C4-2B (cell line): ENCODE measurements around the gene CYBRD1.
"Not testable (repeated sequence)": the region's sequence is repeated elsewhere in the genome, so short reads cannot be mapped to it uniquely, and the experiment has no call there.

ENCODE experiments used
- H3K27ac ChIP-seq: fragments of 450-650 bp; 2 replicates; pipeline ENCODE4 v1.5.1; 2017
- ZFX ChIP-seq: fragments of 450-650 bp; IDR thresholded peaks from 2 replicates; pipeline ENCODE4 v1.6.1; 2017
- TF ChIP-seq, protein P1 (sequence below): fragments of 450-650 bp; conservative IDR thresholded peaks from 2 replicates; pipeline ENCODE4 v1.5.1; 2017; ENCODE audit warnings: mild to moderate bottlenecking

Gene CYBRD1

DNA sequence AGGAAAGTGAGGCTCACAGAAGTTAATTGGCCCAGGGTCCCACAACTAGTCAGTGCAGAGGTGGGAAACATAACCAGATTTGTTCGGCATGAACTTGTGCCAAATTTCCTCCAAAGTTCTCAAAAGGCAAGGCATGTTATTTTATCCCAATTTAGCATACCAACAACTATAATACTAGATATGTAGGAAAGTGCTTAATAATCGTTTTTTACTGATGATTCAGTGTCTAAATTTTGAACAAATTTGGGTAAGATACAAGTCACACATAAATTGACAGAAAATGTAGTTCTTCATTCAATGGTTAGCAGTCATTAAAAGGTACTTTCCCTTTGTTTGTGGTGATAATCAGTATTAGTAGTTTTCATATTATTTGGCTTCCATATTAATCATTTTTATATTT lies 38.5 kb upstream of the CYBRD1 start:
- TF ChIP-seq ZFX: no peak
- TF ChIP-seq, protein P1, sequence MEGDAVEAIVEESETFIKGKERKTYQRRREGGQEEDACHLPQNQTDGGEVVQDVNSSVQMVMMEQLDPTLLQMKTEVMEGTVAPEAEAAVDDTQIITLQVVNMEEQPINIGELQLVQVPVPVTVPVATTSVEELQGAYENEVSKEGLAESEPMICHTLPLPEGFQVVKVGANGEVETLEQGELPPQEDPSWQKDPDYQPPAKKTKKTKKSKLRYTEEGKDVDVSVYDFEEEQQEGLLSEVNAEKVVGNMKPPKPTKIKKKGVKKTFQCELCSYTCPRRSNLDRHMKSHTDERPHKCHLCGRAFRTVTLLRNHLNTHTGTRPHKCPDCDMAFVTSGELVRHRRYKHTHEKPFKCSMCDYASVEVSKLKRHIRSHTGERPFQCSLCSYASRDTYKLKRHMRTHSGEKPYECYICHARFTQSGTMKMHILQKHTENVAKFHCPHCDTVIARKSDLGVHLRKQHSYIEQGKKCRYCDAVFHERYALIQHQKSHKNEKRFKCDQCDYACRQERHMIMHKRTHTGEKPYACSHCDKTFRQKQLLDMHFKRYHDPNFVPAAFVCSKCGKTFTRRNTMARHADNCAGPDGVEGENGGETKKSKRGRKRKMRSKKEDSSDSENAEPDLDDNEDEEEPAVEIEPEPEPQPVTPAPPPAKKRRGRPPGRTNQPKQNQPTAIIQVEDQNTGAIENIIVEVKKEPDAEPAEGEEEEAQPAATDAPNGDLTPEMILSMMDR: no peak
- H3K27ac ChIP-seq: no peak overlapping the region

DNA sequence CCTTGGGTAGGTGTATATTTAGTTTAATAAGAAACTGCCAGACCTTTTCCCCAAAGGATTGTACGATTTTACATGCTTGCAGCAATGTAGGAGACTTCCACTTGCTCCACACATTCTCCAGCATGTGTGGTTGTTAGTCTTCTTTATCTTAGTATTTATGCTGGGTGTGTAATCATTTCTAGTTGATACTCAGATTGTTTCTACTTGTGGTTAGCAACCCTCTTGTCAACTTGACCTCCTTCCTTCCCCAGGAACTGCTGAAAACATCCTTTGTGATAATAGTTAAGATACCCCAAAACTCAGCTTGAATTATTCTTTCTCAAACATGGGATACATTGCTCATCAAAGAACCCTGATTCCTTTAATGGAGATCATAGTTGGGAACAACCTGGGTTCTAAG lies 37.2 kb upstream of the CYBRD1 start:
- no peak overlapping the region for H3K27ac ChIP-seq
- no peak for TF ChIP-seq ZFX
- TF ChIP-seq, protein P1: no peak

DNA sequence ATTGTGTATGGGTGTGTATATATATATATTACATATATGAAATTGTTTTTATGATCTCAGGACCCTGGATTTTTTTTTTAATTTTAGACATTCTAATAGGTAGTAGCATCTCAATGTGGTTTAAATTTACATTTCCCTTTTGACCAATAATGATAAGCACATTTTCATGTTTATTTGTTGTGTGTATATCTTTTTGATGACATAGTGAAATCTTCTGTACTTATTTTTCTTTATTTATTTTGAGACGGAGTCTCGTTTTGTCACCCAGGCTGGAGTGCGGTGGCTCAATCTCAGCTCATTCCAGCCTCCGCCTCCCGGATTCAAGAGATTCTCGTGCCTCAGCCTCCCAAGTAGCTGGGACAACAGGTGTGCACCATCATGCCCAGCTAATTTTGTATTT lies 35.1 kb upstream of the CYBRD1 start:
- TF ChIP-seq, protein P1: no peak
- no peak for TF ChIP-seq ZFX
- H3K27ac ChIP-seq: no peak overlapping the region

DNA sequence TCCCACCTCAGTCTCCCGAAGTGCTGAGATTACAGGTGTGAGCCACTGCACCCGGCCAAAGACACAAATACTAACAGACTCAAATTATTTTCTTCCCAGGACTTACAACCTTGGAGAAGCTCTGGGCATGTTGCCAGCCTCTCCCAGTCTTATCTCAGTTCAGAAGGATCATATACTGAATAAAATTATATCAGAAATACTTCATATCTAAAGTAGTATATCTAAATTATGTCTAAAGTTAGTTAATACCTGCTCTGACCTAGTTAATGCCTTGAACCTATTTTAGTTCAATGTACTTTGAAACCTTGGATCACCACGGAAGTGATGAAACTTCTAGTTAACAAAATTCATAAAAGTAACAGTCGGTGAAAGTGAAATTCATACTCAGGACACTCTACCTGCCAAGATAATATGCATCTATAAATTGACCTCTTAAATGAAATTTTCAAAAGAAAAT lies 34.4 kb upstream of the CYBRD1 start:
- TF ChIP-seq ZFX: no peak
- TF ChIP-seq, protein P1: no peak

DNA sequence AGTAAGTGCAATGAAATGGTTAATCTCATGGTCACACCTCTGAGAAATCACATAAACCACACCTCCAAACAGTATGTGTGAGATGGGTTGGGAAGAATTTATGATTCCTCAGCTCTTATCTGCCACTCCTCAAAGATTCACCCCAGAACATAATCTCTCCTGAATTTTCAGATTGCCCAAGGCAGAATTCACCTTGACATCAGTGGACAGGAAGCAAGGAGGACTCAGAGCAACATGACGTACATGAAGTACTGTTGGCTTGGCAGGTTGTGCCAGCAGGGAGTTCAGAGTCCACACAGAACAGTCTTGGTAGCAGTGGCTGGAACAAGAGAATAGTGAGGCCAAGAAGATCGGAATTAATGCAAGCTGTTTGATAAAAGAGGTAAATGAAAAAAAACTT lies 31.7 kb upstream of the CYBRD1 start:
- no peak for TF ChIP-seq ZFX
- TF ChIP-seq, protein P1: no peak
- H3K27ac ChIP-seq: no peak overlapping the region

More for the DNA sequence above, 34.4 kb upstream of the CYBRD1 start:
- H3K27ac ChIP-seq: no peak overlapping the region

DNA sequence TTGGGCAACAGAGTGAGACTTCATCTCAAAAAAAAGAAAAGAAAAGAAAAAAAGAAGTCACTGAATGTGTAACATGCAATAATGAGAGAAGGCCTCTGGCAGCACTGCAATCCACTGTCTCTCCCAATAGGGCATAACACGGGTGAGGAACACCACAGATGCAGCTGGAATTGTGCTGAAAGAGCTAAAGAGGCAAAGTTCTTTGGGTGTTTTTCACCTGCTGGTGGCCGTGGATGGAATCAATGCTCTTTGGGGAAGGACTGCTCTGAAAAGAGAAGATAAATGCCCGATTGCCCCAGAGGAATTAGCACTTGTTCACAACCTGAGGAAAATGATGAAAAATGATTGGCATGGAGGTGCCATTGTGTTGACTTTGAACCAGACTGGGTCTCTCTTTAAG lies 31.0 kb upstream of the CYBRD1 start:
- H3K27ac ChIP-seq: no peak overlapping the region
- TF ChIP-seq ZFX: no peak
- TF ChIP-seq, protein P1: no peak

DNA sequence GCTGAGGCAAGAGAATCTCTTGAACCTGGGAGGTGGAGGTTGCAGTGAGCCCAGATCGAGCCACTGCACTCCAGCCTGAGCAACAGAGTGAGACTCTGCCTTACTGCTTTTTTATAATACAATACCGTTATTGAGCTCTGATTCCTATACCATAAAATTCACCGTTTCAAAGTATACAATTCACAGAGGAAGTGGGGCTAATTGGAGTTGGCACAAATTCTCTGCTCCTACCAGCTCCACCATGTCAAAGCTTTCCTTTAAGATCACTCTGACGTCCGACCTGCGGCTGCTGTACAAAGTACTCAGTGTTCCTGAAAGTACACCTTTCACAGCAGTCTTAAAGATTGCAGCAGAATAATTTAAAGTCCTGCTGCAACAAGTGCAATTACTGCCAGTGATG lies 29.6 kb upstream of the CYBRD1 start:
- no peak overlapping the region for H3K27ac ChIP-seq
- TF ChIP-seq ZFX: no peak
- TF ChIP-seq, protein P1: no peak

DNA sequence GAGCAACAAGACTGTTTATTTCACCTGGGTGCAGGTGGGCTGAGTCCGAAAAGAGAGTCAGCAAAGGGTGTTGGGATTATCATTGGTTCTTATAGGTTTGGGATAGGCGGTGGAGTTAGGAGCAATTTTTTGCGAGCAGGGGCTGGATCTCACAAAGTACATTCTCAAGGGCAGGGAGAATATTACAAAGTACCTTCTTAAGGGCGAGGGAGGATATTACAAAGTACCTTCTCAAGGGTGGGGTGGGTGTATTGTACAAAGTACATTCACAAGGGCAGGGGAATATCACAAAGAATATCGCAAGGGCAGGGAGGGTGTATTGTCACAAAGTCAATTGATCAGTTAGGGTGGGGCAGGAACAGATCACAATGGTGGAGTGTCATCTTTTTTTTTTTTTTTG lies 24.6 kb upstream of the CYBRD1 start:
- H3K27ac ChIP-seq: not testable (repeated sequence)
